Activated CD4-positive, alpha-beta T cell treated with anti-CD3 and anti-CD28 coated beads, Interleukin-2, amount 50 U/mL, for 1 hour (primary cell): ENCODE measurements around the gene CHMP4A.
A peak's percentile ranks its signal among the peaks of the same experiment; 100 is the strongest.

Experiments
- DNase-seq: peaks from one replicate; pipeline ENCODE4 v3.0.0-alpha.2; 2020

CHMP4A gene, protein sequence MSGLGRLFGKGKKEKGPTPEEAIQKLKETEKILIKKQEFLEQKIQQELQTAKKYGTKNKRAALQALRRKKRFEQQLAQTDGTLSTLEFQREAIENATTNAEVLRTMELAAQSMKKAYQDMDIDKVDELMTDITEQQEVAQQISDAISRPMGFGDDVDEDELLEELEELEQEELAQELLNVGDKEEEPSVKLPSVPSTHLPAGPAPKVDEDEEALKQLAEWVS

DNA sequence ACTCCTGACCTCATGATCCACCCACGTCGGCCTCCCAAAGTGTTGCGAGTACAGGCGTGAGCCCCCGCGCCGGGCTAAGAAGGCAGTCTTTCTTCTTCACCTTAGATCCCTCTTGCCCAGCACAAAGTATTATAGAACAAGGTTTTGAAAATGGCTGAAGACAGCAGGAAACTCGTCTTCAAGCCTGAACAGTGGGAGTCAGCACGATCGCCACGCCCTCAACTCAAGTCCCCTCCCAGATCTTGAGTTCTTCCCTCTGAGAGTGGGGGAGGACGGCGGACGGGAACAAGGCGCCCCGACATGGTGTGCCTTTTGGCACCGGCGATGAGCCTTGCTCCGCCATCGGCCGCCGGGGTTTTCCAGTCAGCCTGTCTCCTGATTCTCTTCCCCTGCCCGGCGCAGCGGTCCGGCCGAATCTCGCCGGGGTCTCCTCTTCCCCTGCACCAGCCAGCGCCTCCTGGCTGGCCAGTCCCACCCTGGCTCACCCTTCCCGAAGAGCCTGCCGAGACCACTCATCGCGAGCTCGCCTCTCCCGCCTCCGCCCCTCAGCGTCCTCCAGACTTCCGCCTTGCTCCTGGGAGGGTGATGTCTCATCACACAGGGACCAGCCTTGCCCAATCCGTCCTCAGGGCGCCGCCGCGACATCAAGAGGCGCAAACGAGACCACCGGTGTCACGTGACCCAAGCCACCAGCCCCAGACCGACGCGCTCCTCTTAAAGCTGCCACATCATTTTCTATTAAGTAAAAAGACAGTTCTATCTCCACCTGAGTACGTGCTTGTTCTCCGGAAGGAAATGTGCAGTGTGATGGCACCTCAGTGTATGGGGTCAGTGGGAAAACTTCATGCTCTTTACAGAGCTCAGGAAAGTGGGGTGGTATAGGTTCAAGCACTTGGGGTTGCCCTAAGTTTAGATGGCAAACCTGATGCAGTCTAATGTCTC, at the start of gene CHMP4A:
Gene CHMP4A, minus strand, starts transcription at position 565 of the 942 bp plus-strand sequence. Its CDS starts 49 bp downstream, at position 516.
- DNase-seq: peak; percentile 95

GRCh38 chr14:24261969-24262327, 48.7 kb upstream of the CHMP4A start:
- no peak for DNase-seq

GRCh38 chr14:24261256-24261968, 48.1 kb upstream of the CHMP4A start:
- DNase-seq: no peak

DNA sequence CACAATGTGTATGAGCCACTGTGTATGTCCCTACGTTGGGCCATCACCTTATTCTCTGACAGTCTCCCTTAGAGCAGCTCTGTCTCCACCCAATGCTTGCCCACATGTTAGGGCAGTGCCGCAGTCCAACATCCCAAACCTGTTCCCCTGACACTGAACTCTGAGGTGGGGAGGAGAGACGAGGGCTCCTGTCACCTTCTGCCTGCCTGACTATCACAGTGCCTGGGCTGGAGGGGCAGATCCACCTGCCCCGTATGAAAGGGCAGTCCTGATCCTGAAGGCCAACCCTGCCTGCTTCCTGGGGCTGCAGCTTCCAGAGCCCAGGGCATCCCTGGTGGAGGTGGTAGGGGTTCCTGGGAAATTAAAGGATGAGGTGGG, 47.5 kb upstream of the CHMP4A start:
- no peak for DNase-seq

DNA sequence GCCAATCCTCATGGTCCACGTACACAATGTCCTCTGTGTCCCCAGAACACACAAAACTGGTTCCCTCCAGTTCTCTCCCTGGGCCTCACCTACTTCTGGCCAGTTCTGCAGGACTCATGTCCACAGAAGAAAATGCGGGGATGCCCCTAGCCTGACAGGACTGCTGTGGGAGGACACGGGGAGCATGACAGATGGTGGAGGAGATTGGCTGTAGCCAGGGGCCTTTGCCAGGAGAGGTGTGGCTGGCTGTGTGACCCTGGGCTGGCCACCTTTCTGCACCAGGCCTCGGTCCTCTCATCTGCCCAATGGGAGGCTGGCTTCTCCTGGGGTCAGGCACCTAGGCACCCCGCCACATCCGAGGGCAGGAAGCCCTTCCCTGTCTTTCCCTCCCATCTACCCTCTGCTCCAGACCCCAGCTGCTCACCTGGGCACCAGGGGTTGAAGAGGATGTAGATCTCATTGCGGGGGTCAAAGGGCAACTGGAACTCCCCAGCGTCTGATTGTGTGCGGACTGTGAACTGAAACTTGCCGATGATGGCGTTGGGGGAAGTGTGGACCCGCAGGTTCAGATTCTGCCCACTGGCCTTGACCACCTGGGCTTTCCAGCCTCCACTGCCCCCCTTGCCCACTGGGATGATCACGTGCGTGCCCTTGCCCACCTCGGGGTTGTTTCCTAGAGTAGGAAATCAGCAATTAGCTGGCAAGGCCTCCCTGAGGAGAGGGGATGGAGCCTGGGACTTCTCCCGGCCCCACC, 46.9 kb upstream of the CHMP4A start:
- DNase-seq: no peak

DNA sequence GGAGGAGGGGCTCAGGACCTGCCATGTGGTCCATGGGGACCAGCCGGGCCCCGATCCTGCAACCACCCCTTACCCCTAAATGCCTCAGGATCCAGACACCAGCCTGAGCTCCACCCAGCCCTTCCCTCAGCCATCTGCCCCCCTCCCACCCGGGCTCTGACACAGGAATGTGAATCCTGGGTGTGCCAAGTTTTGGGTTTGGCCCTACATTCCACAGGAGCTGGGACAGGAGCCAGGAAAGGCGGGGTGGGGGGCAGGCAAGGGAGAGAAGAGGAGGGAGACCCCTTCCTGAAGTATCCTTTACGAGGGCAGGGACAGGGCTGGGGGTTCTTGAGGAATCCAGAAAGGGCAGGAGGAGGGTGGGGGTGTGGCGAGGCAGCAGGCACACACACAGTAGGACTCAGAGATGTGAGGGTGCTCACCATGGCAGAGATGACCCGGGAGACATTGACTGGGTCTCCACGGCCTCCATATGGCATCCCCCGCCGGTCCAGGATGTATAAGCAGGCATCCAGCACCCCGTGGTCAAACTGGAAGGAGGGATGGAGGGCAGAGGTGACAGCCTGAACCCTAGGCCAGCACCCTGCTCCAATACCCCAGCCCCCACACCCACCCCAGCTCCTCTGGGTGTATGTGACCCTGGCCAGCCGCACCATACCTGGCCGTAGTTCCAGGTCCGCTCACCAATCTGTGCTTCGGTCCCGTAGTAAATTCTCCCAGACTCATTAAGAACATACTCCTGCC, 46.2 kb upstream of the CHMP4A start:
- no peak for DNase-seq

GRCh38 chr14:24258548-24259265, 45.4 kb upstream of the CHMP4A start:
- DNase-seq: no peak

DNA sequence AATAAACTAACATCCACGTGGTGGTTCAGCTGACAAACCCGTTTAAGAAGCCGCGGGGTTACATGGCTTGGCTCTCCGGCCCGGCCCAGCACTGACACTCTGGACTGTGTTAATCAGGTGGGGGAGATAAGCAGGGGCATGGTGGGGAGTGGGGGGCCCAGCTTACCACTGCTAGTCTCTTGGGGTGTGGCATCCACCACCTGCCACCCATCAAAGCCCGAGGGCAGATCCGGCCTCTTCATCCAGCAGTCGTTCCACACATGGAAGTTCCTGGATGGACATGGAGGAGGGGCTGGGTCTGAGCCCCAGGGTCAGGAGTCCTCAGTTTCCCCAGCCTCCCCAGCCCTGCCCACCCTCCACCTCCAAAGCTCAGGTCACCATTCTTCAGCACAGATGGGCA, 44.8 kb upstream of the CHMP4A start:
- DNase-seq: no peak

- DNase-seq: no peak
These were observed 43.7 kb upstream of the CHMP4A start for GRCh38 chr14:24256960-24257359.

GRCh38 chr14:24255931-24256711, 42.8 kb upstream of the CHMP4A start:
- DNase-seq: no peak

GRCh38 chr14:24255438-24255837, 42.1 kb upstream of the CHMP4A start:
- no peak for DNase-seq

GRCh38 chr14:24254630-24255392, 41.5 kb upstream of the CHMP4A start:
- DNase-seq: no peak

DNA sequence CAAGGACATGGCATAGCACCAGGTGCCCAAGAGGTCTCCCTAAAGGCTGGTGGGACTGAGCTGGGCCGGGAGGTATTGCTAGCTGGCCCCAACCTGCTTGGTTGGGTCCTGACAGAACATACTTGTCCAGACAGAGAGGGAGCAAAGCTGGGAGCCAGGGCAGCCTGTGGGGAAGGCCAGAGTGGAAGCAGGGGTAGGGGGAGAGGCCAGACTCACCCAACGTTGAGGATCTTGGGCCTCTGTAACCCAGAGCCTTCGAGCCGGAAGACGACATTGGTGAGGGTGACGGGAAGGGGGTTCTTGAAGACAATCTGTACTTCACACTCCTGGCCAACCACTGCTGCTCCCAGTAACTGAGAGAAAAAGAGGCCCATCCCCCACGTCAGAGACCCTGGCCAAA, 40.6 kb upstream of the CHMP4A start:
- DNase-seq: no peak

DNA sequence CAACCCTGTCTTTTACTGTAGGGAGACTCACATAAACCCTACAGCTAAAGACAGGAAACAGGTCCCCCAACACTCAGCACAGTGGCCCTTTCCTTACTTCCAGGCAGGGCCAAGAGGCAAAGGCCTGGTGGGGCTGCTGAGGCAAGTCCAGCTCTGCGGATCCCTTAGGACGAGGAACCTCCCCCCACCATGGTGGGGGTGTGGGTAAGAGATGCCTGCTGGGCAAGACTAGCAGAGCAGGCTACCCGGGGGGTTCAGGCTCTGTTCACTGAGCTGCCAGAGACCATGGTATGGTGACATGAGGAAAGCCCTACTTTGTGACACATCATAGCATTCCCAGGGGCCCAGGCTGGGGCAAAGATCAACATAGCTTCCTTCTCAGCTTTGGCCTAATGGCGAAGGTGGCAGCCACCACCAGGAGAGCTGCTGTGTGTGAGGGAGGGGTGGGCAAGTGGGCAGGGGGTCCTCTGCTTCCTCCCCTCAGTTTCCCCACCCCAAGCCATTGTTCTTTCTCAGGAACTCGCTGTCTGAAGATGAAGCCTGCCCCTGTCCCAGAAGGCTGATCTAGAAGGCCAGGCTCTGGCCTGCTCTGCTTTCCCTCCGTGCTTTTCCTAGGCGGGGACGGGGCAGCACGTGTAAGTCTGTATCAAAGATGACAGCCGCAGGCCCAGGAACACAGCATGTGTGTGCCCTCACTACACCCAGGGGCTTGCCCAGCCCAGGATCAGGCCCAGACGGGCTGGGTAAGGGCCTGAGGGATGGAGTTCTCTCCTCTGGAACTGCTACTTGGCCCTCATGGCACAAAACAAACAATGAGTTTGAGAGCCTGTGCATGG, 39.2 kb upstream of the CHMP4A start:
- DNase-seq: no peak

DNA sequence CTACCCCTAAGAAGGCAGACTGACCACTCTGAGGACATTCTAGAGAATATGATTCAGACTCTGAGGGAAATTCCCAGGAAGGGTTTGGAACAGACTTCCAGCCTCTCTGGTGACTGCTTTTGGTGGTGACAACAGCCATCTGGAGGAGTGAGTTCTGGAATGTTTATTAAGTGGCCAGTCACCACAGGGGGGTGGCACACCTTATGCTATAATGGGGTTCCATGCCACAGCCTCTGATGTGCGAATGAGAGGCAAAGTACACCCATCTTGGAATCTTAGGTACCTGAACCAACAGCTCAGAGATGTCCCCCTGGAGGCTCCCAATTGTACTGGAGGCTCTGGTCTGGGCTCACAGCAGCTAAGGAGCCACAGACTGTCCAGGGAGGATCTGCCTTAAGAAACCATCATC, 38.6 kb upstream of the CHMP4A start:
- no peak for DNase-seq

- no peak for DNase-seq
These were observed 37.1 kb upstream of the CHMP4A start for GRCh38 chr14:24250354-24250753.

- DNase-seq: no peak
These were observed 36.1 kb upstream of the CHMP4A start for GRCh38 chr14:24249230-24250021.

DNA sequence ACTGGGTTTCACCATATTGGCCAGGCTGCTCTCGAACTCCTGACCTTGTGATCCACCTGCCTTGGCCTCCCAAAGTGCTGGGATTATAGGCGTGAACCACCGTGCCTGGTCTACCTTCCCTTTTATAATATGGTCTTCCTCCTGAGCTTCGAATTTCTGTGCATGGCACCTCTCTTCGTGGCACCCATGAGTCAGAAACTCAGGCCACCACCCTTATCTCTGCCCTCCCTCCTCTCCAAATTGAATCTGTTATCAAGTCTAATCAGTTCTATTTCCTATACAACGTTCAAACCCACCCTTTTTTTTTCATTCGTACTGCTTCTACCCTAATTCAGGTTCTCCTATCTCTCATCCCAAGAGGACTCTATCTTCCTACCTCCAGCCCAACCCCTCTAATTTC, 34.1 kb upstream of the CHMP4A start:
- no peak for DNase-seq
